ENCODE results near the gene SH2D4B. TPM values are rescaled to one million over a fixed set of nuclear protein-coding genes. Genes with fewer than 3 reads are reported as not detected.
"Not testable (repeated sequence)": the region's sequence is repeated elsewhere in the genome, so short reads cannot be mapped to it uniquely, and the experiment has no call there.

SH2D4B gene
- polyA plus RNA-seq, 4 donors = 0.03 to 0.09 TPM; not detected in 2

DNA sequence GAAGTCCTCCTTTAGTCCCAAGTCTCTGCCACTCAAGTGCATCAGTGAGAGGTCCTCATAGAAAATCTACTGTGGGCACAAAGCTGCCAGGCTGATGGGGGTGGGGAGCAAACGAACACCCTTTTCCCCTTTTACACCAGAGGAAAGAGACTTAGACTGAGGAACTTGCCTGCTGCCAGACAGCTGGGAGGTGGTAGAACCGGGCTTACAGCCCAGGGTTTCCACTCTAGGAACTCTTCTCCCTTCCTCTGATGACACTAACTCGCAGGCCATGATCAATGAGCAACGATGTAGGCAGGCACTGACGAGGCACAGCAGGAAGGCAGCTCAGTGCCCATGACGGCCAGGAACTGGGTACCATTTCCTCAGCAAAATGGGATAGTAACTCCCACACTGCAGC is 11.0 kb upstream of the SH2D4B start:
- Histone ChIP-seq H3K4me1 (ENCODE audit: control insufficient read depth in 3 of 3, insufficient read depth in 2 of 3, low read depth in 1 of 3, low read length in 2 of 3) (peaks cover 0 to 2% (median 0%) of the 10 kb centered on the region in 3 donors), H3K27ac (ENCODE audit: low read depth in 1 of 3, low read length in 2 of 3) (no peak overlapping the region), H3K4me3 (ENCODE audit: low read depth in 1 of 3, low read length in 3 of 3) (no peak overlapping the region), H3K36me3 (ENCODE audit: control insufficient read depth in 3 of 3, insufficient read depth in 2 of 3, low read depth in 1 of 3, low read length in 3 of 3) (peaks cover 0 to 3% (median 0%) of the 10 kb centered on the region in 3 donors), H3K27me3 (ENCODE audit: control insufficient read depth in 3 of 3, insufficient read depth in 3 of 3, low read length in 3 of 3) (no peaks in the 10 kb centered on the region), H3K9me3 (ENCODE audit: control insufficient read depth in 2 of 2, insufficient read depth in 1 of 2, low read depth in 1 of 2, low read length in 1 of 2) (no peaks in the 10 kb centered on the region)
- no peak for FAIRE-seq
- no peak for DNase-seq
- WGBS, 3 donors = 49 to 51% (median 49%) methylated on average over 6 of the region's 6 CpGs

DNA sequence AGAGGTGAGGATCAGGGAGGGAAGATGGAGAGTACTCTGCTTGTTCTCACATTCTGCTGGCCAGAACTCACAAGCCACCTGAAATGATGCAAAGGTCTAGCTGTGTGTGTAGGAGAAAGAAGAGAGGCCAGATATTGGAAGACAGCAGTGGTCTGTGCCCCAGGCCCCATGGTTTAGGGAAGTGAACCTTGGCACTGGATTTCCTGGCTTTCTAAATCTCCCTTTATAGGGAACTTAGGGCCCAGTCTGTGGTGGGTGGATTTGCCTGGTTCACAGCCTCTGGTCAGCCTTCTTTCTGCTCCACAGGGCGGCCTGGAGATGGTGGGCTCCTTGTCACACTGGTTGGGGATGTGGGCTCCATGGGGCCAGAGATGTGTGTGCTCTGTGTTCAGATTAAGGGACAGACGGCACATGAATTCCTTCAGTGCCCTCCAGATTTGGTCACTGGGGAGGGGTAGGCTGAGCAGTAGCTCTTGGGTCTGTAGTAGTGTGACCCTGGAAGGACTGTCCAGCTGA is 9.5 kb upstream of the SH2D4B start:
- no peak for FAIRE-seq
- H3K36me3 ChIP-seq (ENCODE audit: control insufficient read depth in 3 of 3, insufficient read depth in 2 of 3, low read depth in 1 of 3, low read length in 3 of 3) = no peaks in the 10 kb centered on the region
- DNase-seq = no peak
- peak overlapping the region in 1 of 3 donors; percentile 22 for H3K27ac ChIP-seq (ENCODE audit: low read depth in 1 of 3, low read length in 2 of 3)
- H3K9me3 ChIP-seq (ENCODE audit: control insufficient read depth in 2 of 2, insufficient read depth in 1 of 2, low read depth in 1 of 2, low read length in 1 of 2) = no peaks in the 10 kb centered on the region
- no peak overlapping the region for H3K4me3 ChIP-seq (ENCODE audit: low read depth in 1 of 3, low read length in 3 of 3)
- H3K27me3 ChIP-seq (ENCODE audit: control insufficient read depth in 3 of 3, insufficient read depth in 3 of 3, low read length in 3 of 3) = no peaks in the 10 kb centered on the region
- WGBS, 3 donors = 80 to 94% (median 90%) methylated on average over 2 of the region's 2 CpGs
- H3K4me1 ChIP-seq (ENCODE audit: control insufficient read depth in 3 of 3, insufficient read depth in 2 of 3, low read depth in 1 of 3, low read length in 2 of 3) = peaks cover 0 to 2% (median 0%) of the 10 kb centered on the region in 3 donors

DNA sequence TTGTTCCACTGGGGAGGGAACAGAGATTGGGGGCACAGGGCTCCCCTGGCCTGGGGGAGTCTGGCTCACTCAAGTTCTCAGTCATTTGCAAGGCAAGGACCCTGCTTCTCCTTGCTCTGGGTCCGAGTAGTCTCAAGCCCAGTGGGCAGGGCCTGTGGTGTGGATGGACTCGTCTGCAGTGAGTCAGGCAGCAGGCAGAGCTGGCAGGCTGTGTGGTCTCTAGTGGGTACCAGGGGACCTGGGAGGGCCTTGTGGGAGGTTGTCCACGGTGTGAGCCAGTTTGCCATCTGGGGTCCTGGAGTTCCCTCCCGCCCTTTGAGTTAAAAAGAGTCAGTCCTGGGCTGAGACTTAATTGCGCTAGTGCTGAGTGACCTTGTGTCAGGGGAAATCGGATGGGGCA is 8.8 kb upstream of the SH2D4B start:
- DNase-seq (no peak), FAIRE-seq (no peak)
- WGBS, 3 donors = 77 to 88% (median 80%) methylated on average over 6 of the region's 6 CpGs
- Histone ChIP-seq H3K27ac (ENCODE audit: low read depth in 1 of 3, low read length in 2 of 3) (peak overlapping the region in 1 of 3 donors; percentile 22), H3K4me3 (ENCODE audit: low read depth in 1 of 3, low read length in 3 of 3) (no peak overlapping the region), H3K36me3 (ENCODE audit: control insufficient read depth in 3 of 3, insufficient read depth in 2 of 3, low read depth in 1 of 3, low read length in 3 of 3) (no peaks in the 10 kb centered on the region), H3K9me3 (ENCODE audit: control insufficient read depth in 2 of 2, insufficient read depth in 1 of 2, low read depth in 1 of 2, low read length in 1 of 2) (no peaks in the 10 kb centered on the region), H3K4me1 (ENCODE audit: control insufficient read depth in 3 of 3, insufficient read depth in 2 of 3, low read depth in 1 of 3, low read length in 2 of 3) (peaks cover 0 to 2% (median 0%) of the 10 kb centered on the region in 3 donors), H3K27me3 (ENCODE audit: control insufficient read depth in 3 of 3, insufficient read depth in 3 of 3, low read length in 3 of 3) (no peaks in the 10 kb centered on the region)

DNA sequence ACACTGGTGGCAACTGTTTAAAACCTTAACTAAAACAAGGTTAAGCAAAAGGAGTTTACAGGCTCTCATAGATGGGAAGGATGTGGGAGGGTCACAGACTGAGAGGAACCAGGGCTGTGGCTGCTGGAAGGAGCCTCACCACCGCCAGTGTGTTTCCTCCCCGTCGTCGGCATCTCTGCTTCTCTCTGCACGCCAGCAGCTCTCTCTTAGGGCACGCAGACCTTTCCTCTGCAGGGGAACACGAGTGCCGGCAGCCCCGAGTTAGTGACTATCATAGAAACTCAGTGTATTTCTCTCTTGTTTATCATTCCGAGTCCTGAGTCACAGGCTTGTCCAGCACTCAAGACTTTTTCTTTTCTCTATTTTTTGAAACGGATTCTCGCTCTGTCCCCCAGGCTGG is 8.1 kb upstream of the SH2D4B start:
- Histone ChIP-seq H3K27ac (ENCODE audit: low read depth in 1 of 3, low read length in 2 of 3) (peak overlapping the region in 1 of 3 donors; percentile 22), H3K4me3 (ENCODE audit: low read depth in 1 of 3, low read length in 3 of 3) (no peak overlapping the region), H3K4me1 (ENCODE audit: control insufficient read depth in 3 of 3, insufficient read depth in 2 of 3, low read depth in 1 of 3, low read length in 2 of 3) (peaks cover 0 to 2% (median 0%) of the 10 kb centered on the region in 3 donors), H3K27me3 (ENCODE audit: control insufficient read depth in 3 of 3, insufficient read depth in 3 of 3, low read length in 3 of 3) (no peaks in the 10 kb centered on the region), H3K36me3 (ENCODE audit: control insufficient read depth in 3 of 3, insufficient read depth in 2 of 3, low read depth in 1 of 3, low read length in 3 of 3) (no peaks in the 10 kb centered on the region), H3K9me3 (ENCODE audit: control insufficient read depth in 2 of 2, insufficient read depth in 1 of 2, low read depth in 1 of 2, low read length in 1 of 2) (no peaks in the 10 kb centered on the region)
- WGBS, 3 donors = 62 to 89% (median 72%) methylated on average over 12 of the region's 12 CpGs
- DNase-seq (peak in 1 of 2 donors; percentile 28), FAIRE-seq (no peak)

DNA sequence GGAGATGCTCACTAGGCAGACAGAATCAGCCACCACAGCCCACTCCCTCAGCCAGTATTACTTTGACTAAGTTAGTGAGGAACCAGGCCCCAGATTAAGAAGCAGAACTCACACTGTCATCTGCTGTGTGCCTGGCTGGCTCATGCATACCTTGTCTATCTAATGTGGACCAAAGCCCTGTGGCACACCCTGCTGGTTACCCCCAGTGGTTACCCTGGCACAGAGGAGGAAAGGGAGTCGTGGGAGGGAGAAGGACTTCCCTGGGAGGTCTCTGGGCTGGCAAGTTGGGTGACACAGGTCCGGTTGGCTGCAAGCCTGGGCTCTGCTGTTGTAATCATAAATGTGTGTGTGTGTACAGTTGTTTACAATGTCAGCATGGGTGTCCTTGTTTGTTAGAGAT is 7.5 kb upstream of the SH2D4B start:
- Histone ChIP-seq H3K4me3 (ENCODE audit: low read depth in 1 of 3, low read length in 3 of 3) (no peak overlapping the region), H3K36me3 (ENCODE audit: control insufficient read depth in 3 of 3, insufficient read depth in 2 of 3, low read depth in 1 of 3, low read length in 3 of 3) (no peaks in the 10 kb centered on the region), H3K9me3 (ENCODE audit: control insufficient read depth in 2 of 2, insufficient read depth in 1 of 2, low read depth in 1 of 2, low read length in 1 of 2) (no peaks in the 10 kb centered on the region), H3K27ac (ENCODE audit: low read depth in 1 of 3, low read length in 2 of 3) (no peak overlapping the region), H3K4me1 (ENCODE audit: control insufficient read depth in 3 of 3, insufficient read depth in 2 of 3, low read depth in 1 of 3, low read length in 2 of 3) (peaks cover 0 to 2% (median 0%) of the 10 kb centered on the region in 3 donors), H3K27me3 (ENCODE audit: control insufficient read depth in 3 of 3, insufficient read depth in 3 of 3, low read length in 3 of 3) (no peaks in the 10 kb centered on the region)
- WGBS, 3 donors = 23 to 44% (median 30%) methylated on average over 2 of the region's 2 CpGs
- DNase-seq = no peak
- FAIRE-seq = no peak

DNA sequence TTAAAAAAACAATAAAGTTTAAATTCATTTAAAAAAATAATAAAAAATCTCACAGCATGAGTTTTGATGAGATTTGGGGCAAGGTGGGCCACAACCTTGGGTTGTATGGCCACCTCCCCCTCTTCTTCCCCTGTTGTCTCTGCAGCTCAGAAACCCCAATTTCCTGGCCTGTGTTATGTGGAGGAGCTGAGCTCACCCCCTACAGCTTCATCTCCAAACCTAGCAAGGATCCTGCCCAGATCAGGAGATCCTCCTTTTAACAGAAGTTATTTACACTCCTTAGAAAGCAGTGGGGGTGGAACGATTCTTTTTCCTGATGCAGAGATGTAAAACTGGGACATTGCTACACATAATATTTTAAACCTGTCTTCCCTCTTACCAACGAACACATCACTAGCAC is 6.9 kb upstream of the SH2D4B start:
- H3K4me1 ChIP-seq (ENCODE audit: control insufficient read depth in 3 of 3, insufficient read depth in 2 of 3, low read depth in 1 of 3, low read length in 2 of 3) = peaks cover 0 to 4% (median 2%) of the 10 kb centered on the region in 3 donors

DNA sequence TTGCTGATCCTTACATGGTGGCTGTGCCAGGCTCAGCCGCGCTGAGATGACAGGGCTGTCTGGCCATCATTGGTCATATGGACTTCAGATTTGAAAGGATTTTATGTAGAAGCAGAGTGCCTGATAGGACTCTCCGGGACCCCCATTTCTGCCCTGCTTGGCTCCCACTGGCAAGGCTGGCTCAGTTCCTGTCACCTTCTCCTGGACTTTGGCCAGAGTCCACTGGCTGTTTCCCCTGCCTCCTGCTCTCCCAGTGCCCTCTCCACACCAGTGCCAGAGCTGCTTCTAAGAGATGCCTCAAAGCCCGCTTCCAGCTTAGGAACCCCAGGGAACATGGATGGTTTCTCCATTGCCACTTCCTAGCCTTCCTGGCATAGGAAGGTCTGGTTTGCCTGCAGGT is 5.1 kb upstream of the SH2D4B start:
- WGBS, 3 donors = 86 to 97% (median 97%) methylated on average over 4 of the region's 4 CpGs
- Histone ChIP-seq H3K4me1 (ENCODE audit: control insufficient read depth in 3 of 3, insufficient read depth in 2 of 3, low read depth in 1 of 3, low read length in 2 of 3) (peaks cover 0 to 4% (median 2%) of the 10 kb centered on the region in 3 donors), H3K4me3 (ENCODE audit: low read depth in 1 of 3, low read length in 3 of 3) (no peak overlapping the region), H3K36me3 (ENCODE audit: control insufficient read depth in 3 of 3, insufficient read depth in 2 of 3, low read depth in 1 of 3, low read length in 3 of 3) (no peaks in the 10 kb centered on the region), H3K27ac (ENCODE audit: low read depth in 1 of 3, low read length in 2 of 3) (no peak overlapping the region), H3K27me3 (ENCODE audit: control insufficient read depth in 3 of 3, insufficient read depth in 3 of 3, low read length in 3 of 3) (no peaks in the 10 kb centered on the region), H3K9me3 (ENCODE audit: control insufficient read depth in 2 of 2, insufficient read depth in 1 of 2, low read depth in 1 of 2, low read length in 1 of 2) (no peaks in the 10 kb centered on the region)
- FAIRE-seq = no peak
- DNase-seq = no peak

More for the DNA sequence above, 6.9 kb upstream of the SH2D4B start:
- no peak overlapping the region for H3K4me3 ChIP-seq (ENCODE audit: low read depth in 1 of 3, low read length in 3 of 3)
- DNase-seq (no peak), FAIRE-seq (no peak)
- WGBS, 3 donors = 35 to 56% (median 47%) methylated on average over 2 of the region's 2 CpGs
- no peak overlapping the region for H3K27ac ChIP-seq (ENCODE audit: low read depth in 1 of 3, low read length in 2 of 3)
- H3K27me3 ChIP-seq (ENCODE audit: control insufficient read depth in 3 of 3, insufficient read depth in 3 of 3, low read length in 3 of 3) = no peaks in the 10 kb centered on the region
- H3K9me3 ChIP-seq (ENCODE audit: control insufficient read depth in 2 of 2, insufficient read depth in 1 of 2, low read depth in 1 of 2, low read length in 1 of 2) = no peaks in the 10 kb centered on the region
- no peaks in the 10 kb centered on the region for H3K36me3 ChIP-seq (ENCODE audit: control insufficient read depth in 3 of 3, insufficient read depth in 2 of 3, low read depth in 1 of 3, low read length in 3 of 3)

DNA sequence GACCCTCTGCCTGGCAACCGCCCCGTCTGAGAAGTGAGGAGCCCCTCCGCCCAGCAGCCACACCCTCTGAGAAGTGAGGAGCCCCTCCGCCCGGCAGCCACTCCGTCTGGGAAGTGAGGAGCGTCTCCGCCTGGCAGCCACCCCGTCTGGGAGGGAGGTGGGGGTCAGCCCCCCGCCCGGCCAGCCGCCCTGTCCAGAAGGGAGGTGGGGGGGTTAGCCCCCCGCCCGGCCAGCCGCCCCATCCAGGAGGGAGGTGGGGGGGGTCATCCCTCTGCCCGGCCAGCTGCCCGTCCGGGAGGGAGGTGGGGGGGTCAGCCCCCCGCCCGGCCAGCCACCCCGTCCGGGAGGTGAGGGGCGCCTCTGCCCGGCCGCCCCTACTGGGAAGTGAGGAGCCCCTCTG is 3.6 kb upstream of the SH2D4B start:
- not testable (repeated sequence) for H3K27ac ChIP-seq (ENCODE audit: low read depth in 1 of 3, low read length in 2 of 3); DNase-seq; H3K4me1 ChIP-seq (ENCODE audit: control insufficient read depth in 3 of 3, insufficient read depth in 2 of 3, low read depth in 1 of 3, low read length in 2 of 3); FAIRE-seq; H3K36me3 ChIP-seq (ENCODE audit: control insufficient read depth in 3 of 3, insufficient read depth in 2 of 3, low read depth in 1 of 3, low read length in 3 of 3); H3K9me3 ChIP-seq (ENCODE audit: control insufficient read depth in 2 of 2, insufficient read depth in 1 of 2, low read depth in 1 of 2, low read length in 1 of 2); H3K27me3 ChIP-seq (ENCODE audit: control insufficient read depth in 3 of 3, insufficient read depth in 3 of 3, low read length in 3 of 3); H3K4me3 ChIP-seq (ENCODE audit: low read depth in 1 of 3, low read length in 3 of 3)
- WGBS, 3 donors = 93 to 100% (median 97%) methylated on average over 2 to 9 of the region's 25 CpGs

DNA sequence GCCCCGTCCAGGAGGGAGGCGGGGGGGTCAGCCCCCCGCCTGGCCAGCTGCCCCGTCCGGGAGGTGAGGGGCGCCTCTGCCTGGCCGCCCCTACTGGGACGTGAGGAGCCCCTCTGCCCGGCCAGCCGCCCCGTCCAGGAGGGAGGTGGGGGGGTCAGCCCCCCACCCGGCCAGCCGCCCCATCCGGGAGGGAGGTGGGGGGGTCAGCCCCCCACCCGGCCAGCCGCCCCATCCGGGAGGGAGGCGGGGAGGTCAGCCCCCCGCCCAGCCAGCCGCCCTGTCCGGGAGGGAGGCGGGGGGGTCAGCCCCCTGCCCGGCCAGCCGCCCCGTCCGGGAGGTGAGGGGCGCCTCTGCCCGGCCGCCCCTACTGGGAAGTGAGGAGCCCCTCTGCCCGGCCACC is 3.1 kb upstream of the SH2D4B start:
- H3K4me1 ChIP-seq (ENCODE audit: control insufficient read depth in 3 of 3, insufficient read depth in 2 of 3, low read depth in 1 of 3, low read length in 2 of 3); H3K4me3 ChIP-seq (ENCODE audit: low read depth in 1 of 3, low read length in 3 of 3); H3K27ac ChIP-seq (ENCODE audit: low read depth in 1 of 3, low read length in 2 of 3); DNase-seq; FAIRE-seq; H3K27me3 ChIP-seq (ENCODE audit: control insufficient read depth in 3 of 3, insufficient read depth in 3 of 3, low read length in 3 of 3); H3K36me3 ChIP-seq (ENCODE audit: control insufficient read depth in 3 of 3, insufficient read depth in 2 of 3, low read depth in 1 of 3, low read length in 3 of 3); H3K9me3 ChIP-seq (ENCODE audit: control insufficient read depth in 2 of 2, insufficient read depth in 1 of 2, low read depth in 1 of 2, low read length in 1 of 2): not testable (repeated sequence)
- 82 to 89% (median 88%) methylated on average over 6 to 17 of the region's 30 CpGs for WGBS, 3 donors
